ENCODE results near the gene ANKRD34A. TPM values are rescaled to one million over a fixed set of nuclear protein-coding genes. Genes with fewer than 3 reads are reported as not detected.
A peak's percentile ranks its signal among the peaks of the same experiment; 100 is the strongest.

ANKRD34A gene
- polyA plus RNA-seq, 3 donors, result 0.31 TPM; not detected in 2

- Histone ChIP-seq H3K79me2 (ENCODE audit: insufficient read depth, low read length) (no peaks in the 10 kb centered on the region), H2AFZ (ENCODE audit: insufficient read depth, low read depth, low read length, poor library complexity, severe bottlenecking) (no peak overlapping the region), H3K36me3 (replicated peaks in 1 of 2; ENCODE audit: control insufficient read depth in 1 of 2, insufficient read depth in 2 of 2, low read length in 2 of 2) (no peaks in the 10 kb centered on the region), H3K27me3 (ENCODE audit: control insufficient read depth in 2 of 2, insufficient read depth in 2 of 2, low read length in 2 of 2) (no peaks in the 10 kb centered on the region), H3K9ac (ENCODE audit: insufficient read depth, low read length, poor library complexity, severe bottlenecking) (no peak overlapping the region), H4K20me1 (ENCODE audit: insufficient read depth, low read length) (no peaks in the 10 kb centered on the region), H3K4me1 (ENCODE audit: control insufficient read depth in 1 of 2, insufficient read depth in 2 of 2, low read length in 2 of 2) (peaks cover 6 to 8% of the 10 kb centered on the region in 2 donors), H3K27ac (ENCODE audit: low read depth in 1 of 2, low read length in 2 of 2) (no peak overlapping the region), H3K4me3 (replicated peaks in 1 of 3; ENCODE audit: low read depth in 2 of 3, low read length in 3 of 3) (no peak overlapping the region), H3K9me3 (replicated peaks in 1 of 2; ENCODE audit: control insufficient read depth in 1 of 2, insufficient read depth in 1 of 2, low read length in 2 of 2) (no peaks in the 10 kb centered on the region), H3K4me2 (replicated peaks; ENCODE audit: extremely low read depth, low read length, poor library complexity, severe bottlenecking) (peak overlapping the region; percentile 76)
- H3K9me3 Mint-ChIP-seq, result no peaks in the 10 kb centered on the region
- H3K27me3 Mint-ChIP-seq (ENCODE audit: low read depth in 3 of 3), result peaks cover 0 to 2% (median 0%) of the 10 kb centered on the region in 3 donors
- DNase-seq, result no peak
- intact Hi-C loops (cut with micrococcal nuclease), result no loop called here
- peak; percentile 55 for TF ChIP-seq CTCF (IDR thresholded peaks at IDR 0.05)
- H3K4me3 Mint-ChIP-seq, result no peak overlapping the region
- H3K4me1 Mint-ChIP-seq, result peaks cover 28% of the 10 kb centered on the region
- H3K27ac Mint-ChIP-seq, result peak overlapping the region in 4 of 7 donors; percentile 26 to 95 (median 66)
- no CpG with 5 or more reads among the region's 8 CpGs for WGBS (ENCODE audit: insufficient coverage)
- H3K36me3 Mint-ChIP-seq, result no peaks in the 10 kb centered on the region
These were observed 43.2 kb upstream of the ANKRD34A start for GRCh38 chr1:146007489-146008133.

GRCh38 chr1:146001709-146002108 is 37.3 kb upstream of the ANKRD34A start:
- intact Hi-C loops (cut with micrococcal nuclease), result loop anchor here in 1 of 2 donors (5.0 kb wide), 1 partner anchor 34 kb away; no protein-coding TSS in a partner anchor
- Mint-ChIP-seq H3K36me3 (no peaks in the 10 kb centered on the region), H3K27me3 (ENCODE audit: low read depth in 3 of 3) (peaks cover 0 to 2% (median 2%) of the 10 kb centered on the region in 3 donors), H3K27ac (peak overlapping the region; percentile 75 to 90 (median 82)), H3K4me3 (no peak overlapping the region), H3K9me3 (peaks cover 0 to 2% (median 0%) of the 10 kb centered on the region in 7 donors), H3K4me1 (peaks cover 55% of the 10 kb centered on the region)
- no peaks in the 10 kb centered on the region for H3K27me3 ChIP-seq (ENCODE audit: control insufficient read depth in 2 of 2, insufficient read depth in 2 of 2, low read length in 2 of 2)
- no peak overlapping the region for H3K9ac ChIP-seq (ENCODE audit: insufficient read depth, low read length, poor library complexity, severe bottlenecking)
- peak in 1 of 3 donors; percentile 34 for DNase-seq
- no peaks in the 10 kb centered on the region for H4K20me1 ChIP-seq (ENCODE audit: insufficient read depth, low read length)
- peaks cover 40 to 51% of the 10 kb centered on the region in 2 donors for H3K4me1 ChIP-seq (ENCODE audit: control insufficient read depth in 1 of 2, insufficient read depth in 2 of 2, low read length in 2 of 2)
- no peak overlapping the region for H2AFZ ChIP-seq (ENCODE audit: insufficient read depth, low read depth, low read length, poor library complexity, severe bottlenecking)
- TF ChIP-seq CTCF (IDR thresholded peaks at IDR 0.05), result no peak
- H3K4me3 ChIP-seq (replicated peaks in 1 of 3; ENCODE audit: low read depth in 2 of 3, low read length in 3 of 3), result no peak overlapping the region
- H3K4me2 ChIP-seq (replicated peaks; ENCODE audit: extremely low read depth, low read length, poor library complexity, severe bottlenecking), result peak overlapping the region; percentile 22
- no peaks in the 10 kb centered on the region for H3K36me3 ChIP-seq (replicated peaks in 1 of 2; ENCODE audit: control insufficient read depth in 1 of 2, insufficient read depth in 2 of 2, low read length in 2 of 2)
- no peaks in the 10 kb centered on the region for H3K9me3 ChIP-seq (replicated peaks in 1 of 2; ENCODE audit: control insufficient read depth in 1 of 2, insufficient read depth in 1 of 2, low read length in 2 of 2)
- WGBS (ENCODE audit: insufficient coverage), result no CpG with 5 or more reads among the region's 2 CpGs
- H3K27ac ChIP-seq (ENCODE audit: low read depth in 1 of 2, low read length in 2 of 2), result peak overlapping the region in 1 of 2 donors; percentile 60
- H3K79me2 ChIP-seq (ENCODE audit: insufficient read depth, low read length), result peaks cover 30% of the 10 kb centered on the region

Measured in CD14-positive monocyte (primary cell).